K562 (cell line): ENCODE results near the gene PGM3. TPM values are rescaled to one million over a fixed set of nuclear protein-coding genes. Genes with fewer than 3 reads are reported as not detected.

Source experiments
- ATAC-seq: fragments of 200-7000 bp; cut with Tn5 transposase; 3 replicates; pipeline ENCODE4 v1.9.1; 2020; ENCODE audit warnings: moderate library complexity
- BruUV-seq: library from RNA; stranded (reverse); fragments of 400-500 nt; replicated peaks from 2 replicates; lab custom pipeline; 2021; lab: Mats Ljungman, UMichigan
- CTCF ChIA-PET: fragments of 300-600 bp; formaldehyde crosslinking; extraction: SDS; loops from one replicate; lab custom pipeline; 2021; ENCODE audit warnings: low intra/inter-chr PET ratio; lab: Yijun Ruan, JAX
- POLR2A ChIA-PET: fragments of 300-600, 350-650 bp; sonication (Branson Sonifier 250); formaldehyde crosslinking; extraction: SDS; loops from one replicate; lab custom pipeline; 2021; ENCODE audit warnings: antibody characterized with exemption, inconsistent platforms; lab: Yijun Ruan, JAX
- DNase-seq, 4 experiments: peaks; one replicate each; pipeline versions ENCODE4 v3.0.0 to v3.0.0-alpha.2; 2011 to 2018; ENCODE audit warnings: low spot score in 3 of 4, mixed read lengths in 3 of 4; ENCODE audit errors: extremely low read depth in 1 of 4
- FAIRE-seq: peaks from 2 replicates; lab custom pipeline; 2011; peaks lifted over from hg19 to GRCh38; lab: Jason Lieb, UNC
- H2AFZ ChIP-seq: 2 replicates; pipeline ENCODE4 v1.6.0; 2011; ENCODE audit warnings: low read depth, low read length, control low read depth, inconsistent platforms
- H3K27ac ChIP-seq: fragments of 200-600 bp; 3 replicates; pipeline ENCODE4 v1.8.0; 2011; ENCODE audit warnings: low read depth, mild to moderate bottlenecking, control low read depth, inconsistent platforms, low read length, moderate library complexity, mixed read lengths; ENCODE audit errors: extremely low read depth
- H3K27me3 ChIP-seq, 2 experiments: fragments of 300-600 bp in 1 of 2; 2 replicates in 1 of 2; 3 replicates in 1 of 2; pipeline versions ENCODE4 v1.6.0 to v1.8.0; 2011; ENCODE audit warnings: inconsistent platforms in 2 of 2, low read length in 2 of 2, mild to moderate bottlenecking in 1 of 2, mixed read lengths in 1 of 2, moderate library complexity in 1 of 2; ENCODE audit not compliant: control insufficient read depth in 2 of 2, insufficient read depth in 2 of 2
- H3K36me3 ChIP-seq: fragments of 300-600 bp; 3 replicates; pipeline ENCODE4 v1.8.0; 2011; ENCODE audit warnings: mild to moderate bottlenecking, low read length, inconsistent platforms; ENCODE audit not compliant: control insufficient read depth, insufficient read depth
- H3K4me1 ChIP-seq, 2 experiments: fragments of 200-600 bp in 1 of 2; replicated peaks in 1 of 2; 2 replicates in 1 of 2; 3 replicates in 1 of 2; pipeline versions ENCODE4 v1.5.1 to v1.8.0; 2011; ENCODE audit warnings: inconsistent platforms in 2 of 2, low read length in 2 of 2, mild to moderate bottlenecking in 1 of 2, mixed read lengths in 1 of 2, moderate library complexity in 1 of 2; ENCODE audit not compliant: control insufficient read depth in 2 of 2, insufficient read depth in 2 of 2
- H3K4me2 ChIP-seq: 2 replicates; pipeline ENCODE4 v1.6.1; 2011; ENCODE audit warnings: low read length, control low read depth, inconsistent platforms, mixed read lengths; ENCODE audit not compliant: insufficient read depth
- H3K4me3 ChIP-seq: fragments of 200-600 bp; sonication (generic), shearing (Covaris generic); 2 replicates; pipeline ENCODE4 v1.5.1; 2016; ENCODE audit warnings: control low read depth, inconsistent platforms
- H3K79me2 ChIP-seq: fragments of 200-600 bp; 3 replicates; pipeline ENCODE4 v1.8.0; 2011; ENCODE audit warnings: low read length, inconsistent platforms; ENCODE audit not compliant: control insufficient read depth, insufficient read depth
- H3K9ac ChIP-seq, 2 experiments: 2 replicates each; pipeline versions ENCODE4 v1.6.0 to v1.6.1; 2011; ENCODE audit warnings: low read depth in 2 of 2, low read length in 2 of 2, control low read depth in 1 of 2, inconsistent platforms in 1 of 2, mild to moderate bottlenecking in 1 of 2, mixed read lengths in 1 of 2; ENCODE audit not compliant: insufficient read depth in 1 of 2
- H3K9me1 ChIP-seq: one replicate; pipeline ENCODE4 v1.6.0; 2011; ENCODE audit warnings: inconsistent platforms, mild to moderate bottlenecking, low read length, moderate library complexity; ENCODE audit not compliant: control insufficient read depth, insufficient read depth
- H3K9me3 ChIP-seq: replicated peaks from 2 replicates; pipeline ENCODE4 v1.5.1; 2011; ENCODE audit warnings: low read depth, low read length, inconsistent platforms; ENCODE audit not compliant: control insufficient read depth, insufficient read depth
- H4K20me1 ChIP-seq: replicated peaks from 2 replicates; pipeline ENCODE4 v1.6.1; 2011; ENCODE audit warnings: low read length, inconsistent platforms, mixed read lengths; ENCODE audit not compliant: control insufficient read depth, insufficient read depth
- AFF4 ChIP-seq: sonication (generic); formaldehyde crosslinking; IDR thresholded peaks from 2 replicates; pipeline ENCODE4 v1.8.0; 2023; ENCODE audit warnings: mild to moderate bottlenecking, missing genetic modification reagents
- ATF7 ChIP-seq: fragments of 450-650 bp; IDR thresholded peaks from 2 replicates; pipeline ENCODE4 v1.7.1; 2014; ENCODE audit warnings: mild to moderate bottlenecking, moderate library complexity
- BRCA1 ChIP-seq, 2 experiments: fragments of 450-650 bp in 1 of 2; sonication (generic) in 1 of 2; formaldehyde crosslinking in 1 of 2; IDR thresholded peaks; 2 replicates each; pipeline versions ENCODE4 v1.5.0 to v1.6.1; 2017 to 2020; ENCODE audit warnings: mild to moderate bottlenecking in 1 of 2, missing genetic modification reagents in 1 of 2
- HMG20B ChIP-seq: fragments of 250-450 bp; sonication (Bioruptor Pico); IDR thresholded peaks from 2 replicates; pipeline ENCODE4 v1.5.0; 2021; ENCODE audit warnings: mild to moderate bottlenecking
- MLX ChIP-seq, 2 experiments: fragments of 450-650 bp in 1 of 2; sonication (generic) in 1 of 2; formaldehyde crosslinking; conservative IDR thresholded peaks; 2 replicates each; pipeline versions ENCODE4 v1.4.0 to v1.8.1; 2020 to 2022; ENCODE audit warnings: mild to moderate bottlenecking in 1 of 2, missing genetic modification reagents in 1 of 2
- NR3C1 ChIP-seq: sonication (generic); formaldehyde crosslinking; IDR thresholded peaks from 2 replicates; pipeline ENCODE4 v1.8.1; 2022; ENCODE audit warnings: missing genetic modification reagents
- PKNOX1 ChIP-seq: fragments of 450-650 bp; IDR thresholded peaks from 2 replicates; pipeline ENCODE4 v1.6.1; 2016
- SP1 ChIP-seq: sonication (generic); formaldehyde crosslinking; IDR thresholded peaks from 2 replicates; pipeline ENCODE4 v1.8.1; 2022; ENCODE audit warnings: mild to moderate bottlenecking, missing genetic modification reagents
- TCFL5 ChIP-seq: fragments of 250-450 bp; sonication (Bioruptor Pico); conservative IDR thresholded peaks from 2 replicates; pipeline ENCODE4 v1.6.1; 2021; ENCODE audit warnings: mild to moderate bottlenecking, moderate library complexity, matching md5 sums
- ZNF57 ChIP-seq: fragments of 450-650 bp; formaldehyde crosslinking; IDR thresholded peaks from 2 replicates; pipeline ENCODE4 v1.4.0; 2020; ENCODE audit warnings: mild to moderate bottlenecking, moderate library complexity
- WGBS: fragments of 100-300 bp; shearing (Covaris generic); methylation state at CpG from one replicate; pipeline ENCODE4 v1.1.6; 2016; ENCODE audit warnings: low coverage, mixed read lengths; ENCODE audit not compliant: insufficient coverage; ENCODE audit errors: missing lambda C conversion rate; 5-methylcytosine and 5-hydroxymethylcytosine counted together
- in situ Hi-C: fragments of 300-500 bp; cut with MboI; formaldehyde crosslinking; loops from 4 replicates; pipeline ENCODE4 v1.15.0; 2018; ENCODE audit warnings: inconsistent platforms, mixed read lengths
- intact Hi-C: fragments of 100-400 bp; cut with micrococcal nuclease; formaldehyde crosslinking; loops from 2 replicates; pipeline ENCODE4 v1.14.2; 2022
- polyA plus RNA-seq, 8 experiments: library from polyadenylated mRNA; depleted of rRNA in 4 of 8; stranded (reverse) in 5 of 8; unstranded in 3 of 8; fragments of >200 nt; fragmentation: Nextera tagmentation in 2 of 8; fragmentation: Illumina TruSeq in 1 of 8; extraction: Ambion mirVana in 2 of 8; extraction: Trizol in 1 of 8; gene quantifications; 2 replicates each; pipeline versions ENCODE4 v1.2.1 to v1.2.3, GENCODE V29; 2011 to 2014; ENCODE audit warnings: inconsistent platforms in 1 of 8, missing spikeins in 1 of 8
- total RNA-seq, 7 experiments: library from RNA; depleted of rRNA in 6 of 7; stranded (reverse); fragments of >200 nt in 6 of 7; fragmentation: Illumina TruSeq in 2 of 7; extraction: Trizol in 2 of 7; gene quantifications; 2 replicates each; pipeline versions ENCODE4 v1.2.1 to v1.2.3, GENCODE V29; 2011 to 2021; ENCODE audit warnings: low replicate concordance in 1 of 7

Gene PGM3
- total and polyA plus RNA-seq, 9 of the 15 experiments (the other 6 are each of a cell fraction or from before 2014, with no cell fraction given) = 19.1 to 107 (median 50.5) TPM

- no peaks in the 10 kb centered on the region for H3K27me3 ChIP-seq
- TF ChIP-seq BRCA1 (IDR thresholded peaks at IDR 0.05) = no peak
- no peak for TF ChIP-seq BRCA1 (CRISPR knock-in tag; IDR thresholded peaks at IDR 0.05)
- no peak for TF ChIP-seq ATF7
- TF ChIP-seq ZNF57 (CRISPR knock-in tag) = no peak
- TF ChIP-seq, all 486 proteins: peak for 0
- Histone ChIP-seq H2AFZ (no peak overlapping the region), H3K4me3 (no peak overlapping the region), H3K9me3 (no peaks in the 10 kb centered on the region), H3K4me2 (no peak overlapping the region), H3K9ac (no peak overlapping the region), H3K4me1 (no peaks in the 10 kb centered on the region), H4K20me1 (no peaks in the 10 kb centered on the region), H3K9me1 (no peaks in the 10 kb centered on the region), H3K79me2 (no peaks in the 10 kb centered on the region), H3K27ac (no peak overlapping the region), H3K36me3 (no peaks in the 10 kb centered on the region)
- no peak for ATAC-seq
- FAIRE-seq = no peak
- WGBS = 6% methylated on average over 1 of the region's 1 CpG
- ChIA-PET CTCF (no interaction called here), POLR2A (interaction anchor here (1.5 kb wide), 1 partner anchor 33 kb away, joined by 3 read pairs; no protein-coding TSS in a partner anchor)
- intact Hi-C loops = no loop called here
- in situ Hi-C loops = no loop called here
- no TSS peak for BruUV-seq
- DNase-seq = no peak
These were observed 38.1 kb upstream of the PGM3 start for GRCh38 chr6:83231146-83231545.

GRCh38 chr6:83226517-83226916 lies 33.5 kb upstream of the PGM3 start:
- ChIA-PET POLR2A (no interaction called here), CTCF (no interaction called here)
- in situ Hi-C loops (no loop called here), intact Hi-C loops (no loop called here)
- H3K9ac ChIP-seq = no peak overlapping the region
- no peaks in the 10 kb centered on the region for H3K9me1 ChIP-seq
- 84% methylated on average over 1 of the region's 1 CpG for WGBS
- no peak overlapping the region for H2AFZ ChIP-seq
- DNase-seq = no peak
- no peaks in the 10 kb centered on the region for H3K36me3 ChIP-seq
- H3K4me2 ChIP-seq = no peak overlapping the region
- H4K20me1 ChIP-seq = no peaks in the 10 kb centered on the region
- no peaks in the 10 kb centered on the region for H3K79me2 ChIP-seq
- H3K4me1 ChIP-seq = no peaks in the 10 kb centered on the region
- no peak overlapping the region for H3K4me3 ChIP-seq
- no peak for FAIRE-seq
- H3K27me3 ChIP-seq = no peaks in the 10 kb centered on the region
- ATAC-seq = no peak
- H3K27ac ChIP-seq = no peak overlapping the region
- BruUV-seq = no TSS peak
- H3K9me3 ChIP-seq = no peaks in the 10 kb centered on the region
- no peak for TF ChIP-seq MLX (CRISPR knock-in tag; conservative IDR thresholded peaks at IDR 0.05)
- TF ChIP-seq AFF4 (CRISPR knock-in tag) = no peak
- TF ChIP-seq HMG20B = no peak
- no peak for TF ChIP-seq NR3C1
- TF ChIP-seq TCFL5 (CRISPR knock-in tag) = no peak
- TF ChIP-seq PKNOX1 = no peak
- no peak for TF ChIP-seq SP1
